A549 (cell line): ENCODE measurements around the gene NUMA1.

ENCODE experiments used
- GATA3 ChIP-seq: IDR thresholded peaks from 2 replicates; pipeline ENCODE4 v1.6.1; 2012; ENCODE audit warnings: borderline replicate concordance
- JUN ChIP-seq, 2 experiments: fragments of >200 bp; sonication (Bioruptor Twin); formaldehyde crosslinking; IDR thresholded peaks; 2 replicates in 1 of 2; 3 replicates in 1 of 2; pipeline ENCODE4 v1.6.1; 2016 to 2017
- POLR2A ChIP-seq: IDR thresholded peaks from 2 replicates; pipeline ENCODE4 v1.6.1; 2012; ENCODE audit warnings: mild to moderate bottlenecking, low read length
- SREBF2 ChIP-seq: fragments of 450-650 bp; IDR thresholded peaks from 2 replicates; pipeline ENCODE4 v1.6.1; 2014; ENCODE audit warnings: mild to moderate bottlenecking, moderate library complexity
- ZFP36 ChIP-seq: fragments of 450-650 bp; IDR thresholded peaks from 2 replicates; pipeline ENCODE4 v1.6.1; 2014; ENCODE audit warnings: borderline replicate concordance; ENCODE audit not compliant: partially characterized antibody

DNA sequence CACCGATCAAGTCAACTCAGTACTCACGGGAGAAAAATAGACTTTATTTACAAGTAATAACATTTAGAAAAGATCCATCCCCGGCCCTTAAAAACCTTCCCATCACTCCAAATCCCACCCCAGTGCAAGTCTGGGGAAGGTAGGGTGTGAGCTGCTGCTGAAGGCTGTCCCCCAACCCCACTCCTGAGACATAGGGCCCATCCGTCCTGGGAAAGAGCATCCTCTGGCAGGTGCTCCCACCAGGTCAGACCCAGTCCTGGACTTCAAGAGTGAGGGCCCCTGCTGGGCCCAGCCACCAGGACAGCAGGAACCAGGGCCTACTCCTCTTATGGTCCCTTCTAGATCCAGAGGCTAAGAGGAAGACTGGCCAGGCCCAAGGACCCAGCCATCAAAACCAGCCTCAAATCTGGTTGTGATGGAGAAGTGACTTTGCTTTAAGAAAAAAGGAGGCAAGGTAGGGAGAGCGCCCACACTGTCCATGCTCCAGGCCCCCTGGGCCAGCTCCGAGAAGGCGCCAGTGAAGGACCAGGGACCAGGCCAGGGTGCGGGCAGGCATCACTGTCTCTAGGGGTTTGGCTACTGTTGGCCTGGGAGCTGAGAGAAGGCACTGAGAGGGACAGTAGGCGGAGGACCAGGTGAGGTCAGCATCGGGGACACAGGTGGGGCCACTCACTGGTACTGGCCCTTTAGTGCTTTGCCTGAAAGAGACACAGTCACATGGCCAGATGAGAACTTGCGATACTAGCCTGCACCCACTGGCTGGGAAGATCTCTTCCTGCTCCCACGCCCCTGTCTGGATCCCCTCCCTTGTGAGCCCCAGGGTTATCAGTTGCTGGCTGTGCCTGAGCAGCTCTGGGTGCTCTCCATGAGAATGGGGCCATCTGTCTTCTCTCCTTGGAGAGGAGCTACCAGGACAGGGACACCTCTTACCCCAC is 77.2 kb downstream of the NUMA1 start:
- no peak for TF ChIP-seq POLR2A
- TF ChIP-seq ZFP36 = no peak
- no peak for TF ChIP-seq SREBF2
- no peak for TF ChIP-seq GATA3
- TF ChIP-seq JUN (IDR thresholded peaks at IDR 0.05) = 0 out of 5 replicates have a peak, but pooled peaks of 1 of the 2 experiments have one; percentile 2
